Stimulated activated CD4-positive, alpha-beta T cell treated with anti-CD3 and anti-CD28 coated beads, TNF-alpha, amount 100 ng/mL, for 4 hours (primary cell): ENCODE results near the gene NPIPA1.
"Not testable (repeated sequence)": the region's sequence is repeated elsewhere in the genome, so short reads cannot be mapped to it uniquely, and the experiment has no call there.

ENCODE experiments used
- DNase-seq, 3 experiments: peaks; one replicate each; pipeline ENCODE4 v3.0.0-alpha.2; 2020; ENCODE audit warnings: low read depth in 3 of 3

NPIPA1 gene

GRCh38 chr16:14937143-14937542 lies at the start of gene NPIPA1:
Gene NPIPA1 (plus strand): TSS chr16:14937443. CDS start chr16:14937443, 0 bp downstream.
- not testable (repeated sequence) for DNase-seq

GRCh38 chr16:14892111-14892510 lies 45.1 kb upstream of the NPIPA1 start:
- DNase-seq = not testable (repeated sequence)

- not testable (repeated sequence) for DNase-seq
Observed at GRCh38 chr16:14895382-14895781, 41.9 kb upstream of the NPIPA1 start.

GRCh38 chr16:14896023-14896422 lies 41.2 kb upstream of the NPIPA1 start:
- not testable (repeated sequence) for DNase-seq

GRCh38 chr16:14897006-14897664 lies 40.1 kb upstream of the NPIPA1 start:
- DNase-seq = not testable (repeated sequence)

GRCh38 chr16:14898162-14898561 lies 39.1 kb upstream of the NPIPA1 start:
- not testable (repeated sequence) for DNase-seq

GRCh38 chr16:14903191-14903957 lies 33.9 kb upstream of the NPIPA1 start:
- DNase-seq = not testable (repeated sequence)

- not testable (repeated sequence) for DNase-seq
Observed at GRCh38 chr16:14909744-14910143, 27.5 kb upstream of the NPIPA1 start.

- DNase-seq = not testable (repeated sequence)
Observed at GRCh38 chr16:14910833-14911629, 26.2 kb upstream of the NPIPA1 start.

GRCh38 chr16:14911954-14912353 lies 25.3 kb upstream of the NPIPA1 start:
- DNase-seq = peak; percentile 10 to 26 (median 23)

GRCh38 chr16:14912588-14912987 lies 24.7 kb upstream of the NPIPA1 start:
- not testable (repeated sequence) for DNase-seq

- DNase-seq = not testable (repeated sequence)
Observed at GRCh38 chr16:14918504-14918903, 18.7 kb upstream of the NPIPA1 start.

GRCh38 chr16:14919837-14920600 lies 17.2 kb upstream of the NPIPA1 start:
- not testable (repeated sequence) for DNase-seq

- DNase-seq = not testable (repeated sequence)
Observed at GRCh38 chr16:14922285-14922684, 15.0 kb upstream of the NPIPA1 start.

GRCh38 chr16:14922968-14923367 lies 14.3 kb upstream of the NPIPA1 start:
- not testable (repeated sequence) for DNase-seq

- not testable (repeated sequence) for DNase-seq
Observed at GRCh38 chr16:14923394-14924088, 13.7 kb upstream of the NPIPA1 start.

GRCh38 chr16:14924359-14924758 lies 12.9 kb upstream of the NPIPA1 start:
- DNase-seq = not testable (repeated sequence)

- not testable (repeated sequence) for DNase-seq
Observed at GRCh38 chr16:14924982-14925381, 12.3 kb upstream of the NPIPA1 start.

GRCh38 chr16:14928064-14928714 lies 9.1 kb upstream of the NPIPA1 start:
- DNase-seq = not testable (repeated sequence)

- DNase-seq = not testable (repeated sequence)
Observed at GRCh38 chr16:14929176-14929575, 8.1 kb upstream of the NPIPA1 start.
